NCI-H1092 (cell line): Measurements from ENCODE around the gene CTTNBP2NL.
"Not testable (repeated sequence)": the region's sequence is repeated elsewhere in the genome, so short reads cannot be mapped to it uniquely, and the experiment has no call there.

ENCODE experiments used
- DNase-seq: peaks from one replicate; lab custom pipeline; 2025; lab: John Stamatoyannopoulos, UW

The CTTNBP2NL gene

DNA sequence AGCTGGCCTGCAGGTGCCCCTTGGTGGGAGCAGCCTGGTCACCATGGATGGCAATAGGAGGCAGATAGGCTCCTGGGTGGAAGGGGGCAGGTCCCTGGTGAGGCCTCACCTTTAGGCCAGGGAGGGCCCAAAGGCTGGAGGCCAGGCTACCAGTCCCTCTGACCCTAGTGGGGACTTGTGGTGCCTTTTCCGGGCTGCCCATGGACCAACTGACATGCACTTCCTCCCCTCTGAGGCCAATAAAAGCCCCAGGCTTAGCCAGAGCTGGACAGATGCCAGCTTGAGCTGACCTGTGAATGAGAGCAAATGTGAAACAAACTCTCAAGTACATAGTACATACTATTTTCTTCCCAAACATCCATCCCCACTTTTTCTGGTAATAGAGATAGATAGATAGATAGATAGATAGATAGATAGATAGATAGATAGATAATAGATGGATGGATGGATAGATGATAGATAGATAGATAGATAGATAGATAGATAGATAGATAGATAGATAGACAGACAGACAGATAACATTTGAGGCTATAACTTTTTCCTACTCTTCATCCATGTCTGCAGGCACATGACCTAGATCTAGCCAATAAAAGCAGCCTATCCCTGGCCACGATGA is 9.2 kb upstream of the CTTNBP2NL start:
- no peak for DNase-seq

DNA sequence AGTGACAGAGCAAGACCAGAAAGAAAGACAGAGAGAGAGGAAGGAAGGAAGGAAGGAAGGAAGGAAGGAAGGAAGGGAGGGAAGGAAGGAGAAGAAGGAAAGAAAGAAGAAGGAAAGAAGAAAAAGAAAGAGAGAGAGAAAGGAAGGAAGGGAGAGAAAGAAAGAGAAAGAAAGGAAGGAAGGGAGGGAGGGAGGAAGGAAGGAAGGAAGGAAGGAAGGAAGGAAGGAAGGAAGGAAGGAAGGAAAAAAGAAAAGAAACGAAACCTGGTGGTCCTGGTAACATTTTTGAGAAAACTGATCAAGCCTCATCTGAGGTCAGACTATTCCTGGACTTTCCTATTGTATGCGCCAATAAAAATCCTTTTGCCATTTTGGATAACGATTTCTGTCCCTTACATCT is 8.2 kb upstream of the CTTNBP2NL start:
- no peak for DNase-seq

DNA sequence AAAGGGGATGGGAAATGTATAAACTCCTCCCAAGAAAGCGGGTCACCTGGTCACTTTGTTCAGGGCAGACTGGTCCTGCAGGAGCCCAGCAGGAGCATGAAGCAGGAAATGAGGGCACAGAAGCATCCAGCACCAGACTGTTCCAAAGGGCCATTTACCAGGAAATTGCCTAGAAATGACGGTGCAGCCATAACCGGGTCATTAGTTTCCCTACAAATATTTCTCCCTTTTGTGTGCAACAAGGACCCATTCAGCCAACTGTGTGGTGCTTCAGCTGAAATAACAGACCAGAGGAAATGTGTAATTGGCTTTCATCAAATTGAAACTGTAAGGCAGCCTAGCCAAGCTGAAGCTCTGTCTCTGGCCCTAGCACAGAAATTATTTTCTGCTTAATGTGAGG is 7.6 kb upstream of the CTTNBP2NL start:
- DNase-seq: no peak

DNA sequence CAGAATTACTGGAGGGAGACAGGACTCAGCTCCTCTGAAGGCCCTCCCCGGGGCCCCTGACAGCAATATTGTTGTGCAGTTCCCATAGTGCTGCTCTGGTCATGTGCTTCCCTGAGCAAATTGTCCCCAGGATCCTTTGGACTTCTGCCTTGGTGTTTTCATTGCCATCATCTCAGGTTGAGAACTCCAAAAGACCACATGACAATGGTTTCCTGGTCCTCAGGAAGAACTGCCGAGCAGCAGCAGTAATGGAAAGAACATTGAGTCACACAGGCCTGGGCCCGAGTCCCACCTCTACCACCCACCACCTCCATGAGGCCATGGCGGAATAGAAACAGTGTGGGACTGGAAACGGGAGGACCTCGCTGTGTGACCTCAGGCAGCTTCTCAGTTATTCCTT is 6.3 kb upstream of the CTTNBP2NL start:
- DNase-seq: no peak

DNA sequence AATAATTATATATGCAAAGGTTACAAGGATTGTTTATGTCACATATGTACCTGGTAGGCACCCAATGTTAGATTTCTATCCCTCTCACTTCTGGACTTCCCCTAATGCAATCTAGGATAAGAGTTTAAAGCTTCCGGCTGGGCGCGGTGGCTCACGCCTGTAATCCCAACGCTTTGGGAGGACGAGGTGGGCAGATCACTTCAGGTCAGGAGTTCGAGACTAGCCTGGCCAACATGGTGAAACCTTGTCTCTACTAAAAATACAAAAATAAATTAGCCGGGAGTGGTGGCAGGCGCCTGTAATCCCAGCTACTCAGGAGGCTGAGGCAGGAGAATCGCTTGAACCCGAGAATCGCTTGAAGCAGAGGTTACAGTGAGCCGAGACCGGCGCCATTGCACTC is 5.7 kb upstream of the CTTNBP2NL start:
- not testable (repeated sequence) for DNase-seq

DNA sequence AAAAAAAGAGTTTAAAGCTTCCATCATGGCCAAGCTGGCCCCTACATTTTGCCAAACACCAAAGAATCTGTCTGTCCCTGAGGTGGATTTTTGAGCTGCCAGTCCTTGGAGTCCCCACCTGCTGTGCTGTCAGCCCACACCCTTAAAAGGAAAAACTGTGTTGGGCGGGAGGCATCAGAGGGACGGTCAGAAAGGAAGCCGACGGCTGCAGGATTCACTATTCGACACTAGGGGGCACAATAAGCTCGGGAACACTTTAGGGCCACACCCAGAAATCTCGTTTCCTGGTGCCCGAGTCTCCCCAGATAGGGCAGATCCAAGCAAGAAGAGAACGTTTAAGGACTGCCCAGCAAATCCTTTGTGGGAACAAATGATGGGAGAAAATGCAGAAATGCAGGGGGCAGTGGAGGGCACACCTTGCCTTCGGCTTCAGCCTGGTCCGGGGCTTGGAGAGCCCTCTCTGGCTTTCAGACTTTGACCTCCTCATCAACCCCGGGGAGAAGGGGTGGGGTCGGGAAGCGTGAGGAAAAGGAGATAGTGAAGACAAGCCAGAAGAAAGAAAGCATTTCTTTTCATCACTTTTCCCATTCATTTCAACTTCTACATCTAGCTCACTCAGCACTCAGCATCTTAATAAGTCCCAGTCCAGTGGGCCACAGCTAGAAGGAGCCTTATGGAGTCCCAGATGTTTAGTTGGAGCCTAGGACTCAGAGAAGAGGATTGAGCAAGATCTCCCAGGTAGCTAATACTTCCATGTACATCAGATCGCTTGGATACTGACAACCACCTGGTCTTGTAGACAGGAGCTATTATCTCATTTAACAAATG is 5.0 kb upstream of the CTTNBP2NL start:
- DNase-seq: peak; percentile 90

DNA sequence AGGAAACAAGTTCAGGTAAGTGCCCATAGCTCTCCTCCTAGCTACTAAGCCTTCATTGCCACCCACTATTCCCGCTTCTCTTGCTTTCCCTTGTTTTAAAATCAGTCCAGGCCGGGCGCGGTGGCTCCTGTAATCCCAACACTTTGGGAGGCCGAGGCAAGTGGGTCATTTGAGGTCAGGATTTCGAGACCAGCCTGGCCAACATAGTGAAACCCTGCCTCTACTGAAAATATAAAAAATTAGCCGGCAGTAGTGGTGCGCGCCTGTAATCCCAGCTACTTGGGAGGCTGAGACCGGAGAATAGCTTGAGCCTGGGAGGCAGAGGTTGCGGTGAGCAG is 4.4 kb upstream of the CTTNBP2NL start:
- no peak for DNase-seq

DNA sequence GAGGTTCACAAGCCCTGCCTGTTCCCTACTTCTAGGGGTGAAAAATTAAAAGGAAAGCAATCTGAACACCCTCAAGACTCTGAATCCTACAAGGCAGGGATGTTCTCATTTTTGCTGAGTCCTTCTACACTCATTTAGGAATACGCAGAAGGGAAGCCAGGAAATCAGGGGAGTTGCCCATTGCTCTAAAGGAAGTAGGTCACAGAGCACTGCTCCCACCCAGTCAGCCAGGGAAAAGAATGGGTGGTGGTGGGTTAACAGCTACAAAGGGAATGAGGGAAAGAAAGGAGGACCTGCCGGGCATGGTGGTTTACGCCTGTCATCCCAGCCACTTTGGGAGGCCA is 2.4 kb upstream of the CTTNBP2NL start:
- no peak for DNase-seq

DNA sequence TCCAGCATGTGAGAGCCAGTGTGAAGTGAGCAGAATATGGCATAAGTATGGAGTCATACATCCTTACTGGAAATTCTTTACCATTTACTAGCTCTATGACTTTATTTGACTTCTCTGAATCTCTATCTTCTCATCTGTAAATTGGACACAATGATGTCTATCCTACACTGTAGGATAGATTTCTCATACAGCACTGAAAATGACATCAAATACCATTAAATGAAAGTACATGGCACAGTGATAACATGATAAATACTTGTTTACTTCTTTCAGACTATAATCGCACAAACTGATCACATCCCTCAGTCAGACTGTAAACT is 1.3 kb upstream of the CTTNBP2NL start:
- DNase-seq: no peak

DNA sequence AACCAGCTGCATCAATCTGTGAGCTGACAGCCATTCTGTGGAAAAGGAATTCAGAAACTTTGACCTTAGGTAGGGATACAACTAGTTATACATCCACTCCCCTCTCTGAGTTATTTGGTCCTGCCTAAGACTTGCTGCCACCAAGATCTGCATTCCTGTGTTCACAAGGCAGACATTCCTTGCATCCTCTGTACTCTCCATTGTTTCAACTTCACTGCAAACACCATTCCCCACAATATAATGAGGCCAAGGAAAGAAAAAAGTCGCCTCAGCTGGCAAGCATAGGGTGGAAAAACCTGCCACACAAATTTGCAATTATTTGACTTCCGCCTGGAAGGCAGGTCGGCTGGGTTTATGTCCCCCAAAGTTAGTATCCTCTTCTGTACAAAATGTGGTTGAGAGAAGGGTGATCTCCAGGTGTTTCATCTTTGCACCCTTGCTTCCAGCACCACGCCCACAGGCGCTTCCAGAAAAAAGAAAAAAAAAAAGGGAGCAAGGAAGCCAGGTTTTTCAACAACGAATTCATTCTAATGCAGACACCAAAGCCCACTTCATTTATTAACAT is 676 bp upstream of the CTTNBP2NL start:
- no peak for DNase-seq

DNA sequence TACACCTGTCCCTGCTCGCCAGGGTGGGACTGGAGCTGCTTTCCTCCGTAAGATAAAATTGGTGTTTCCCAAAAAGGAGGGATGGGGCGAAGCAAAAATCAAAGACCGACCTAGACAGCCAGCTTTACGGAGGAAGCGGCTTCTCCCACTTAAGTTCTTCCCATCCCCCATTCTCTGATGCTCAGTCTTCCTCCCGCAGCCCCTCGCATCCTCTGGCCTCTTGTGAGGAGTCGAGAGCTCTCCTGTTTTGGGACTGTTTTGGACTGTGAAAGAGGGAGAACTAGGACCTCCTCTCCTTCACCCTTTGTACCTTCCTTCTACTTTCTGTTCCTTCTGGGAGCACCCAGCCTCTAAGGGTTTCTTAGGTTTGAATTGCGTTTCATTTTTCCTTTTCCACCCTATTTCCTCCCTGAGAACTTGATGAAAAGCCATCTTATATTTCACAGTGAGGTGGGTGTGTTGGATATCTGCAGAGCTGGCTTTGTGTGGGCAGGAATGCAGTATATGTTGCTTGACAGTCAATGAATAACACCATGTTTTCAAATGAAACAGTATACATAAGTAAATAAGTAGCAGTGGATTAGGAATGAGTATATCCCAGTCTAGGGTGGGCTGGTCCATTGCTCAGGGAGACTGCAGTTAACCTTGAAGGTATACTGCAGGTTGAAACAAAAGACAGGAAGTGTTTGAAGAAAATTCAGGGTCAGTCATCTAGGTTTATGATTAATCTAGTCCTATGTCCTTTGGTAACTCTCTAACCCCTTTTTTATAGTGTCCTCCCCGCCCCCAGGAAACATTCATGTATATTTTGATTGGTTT is 848 bp downstream of the CTTNBP2NL start:
- DNase-seq: no peak

DNA sequence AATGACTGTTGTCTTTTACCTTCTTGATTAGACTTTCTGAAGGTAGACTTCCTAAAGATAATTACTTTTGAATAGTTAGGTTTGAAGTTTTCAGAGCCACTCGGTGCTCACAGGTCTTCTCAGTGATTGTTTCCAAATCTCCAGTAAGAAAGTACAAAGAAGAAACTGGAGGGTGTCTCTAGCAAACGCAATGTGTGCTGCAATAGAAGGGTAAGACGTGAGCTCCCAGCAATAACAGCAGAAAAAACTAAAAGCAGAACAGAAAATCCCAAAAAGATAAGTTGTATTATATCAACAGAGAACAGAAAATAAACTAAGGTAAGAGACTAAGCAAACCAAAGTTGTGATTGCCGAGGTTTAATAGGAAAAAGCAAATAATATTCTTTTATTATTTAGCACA is 1.8 kb downstream of the CTTNBP2NL start:
- no peak for DNase-seq

DNA sequence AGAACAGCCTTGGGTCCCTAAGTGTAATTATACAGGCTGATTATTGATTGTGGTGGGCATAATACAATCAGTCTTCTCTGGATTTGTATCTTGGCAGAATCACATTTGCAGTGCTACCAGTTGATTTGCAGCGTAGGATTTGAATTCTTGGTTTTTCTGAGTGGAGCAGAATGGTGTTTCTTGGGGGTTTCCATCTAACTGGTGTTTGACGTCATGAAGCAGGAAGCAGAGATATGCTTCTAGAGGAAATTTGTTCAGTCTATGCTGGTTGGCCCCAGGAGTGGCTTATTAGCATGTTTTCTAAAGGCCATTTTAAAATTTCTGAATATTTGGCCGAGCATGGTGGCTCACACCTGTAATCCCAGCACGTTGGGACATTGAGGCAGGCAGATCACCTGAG is 3.4 kb downstream of the CTTNBP2NL start:
- DNase-seq: no peak

DNA sequence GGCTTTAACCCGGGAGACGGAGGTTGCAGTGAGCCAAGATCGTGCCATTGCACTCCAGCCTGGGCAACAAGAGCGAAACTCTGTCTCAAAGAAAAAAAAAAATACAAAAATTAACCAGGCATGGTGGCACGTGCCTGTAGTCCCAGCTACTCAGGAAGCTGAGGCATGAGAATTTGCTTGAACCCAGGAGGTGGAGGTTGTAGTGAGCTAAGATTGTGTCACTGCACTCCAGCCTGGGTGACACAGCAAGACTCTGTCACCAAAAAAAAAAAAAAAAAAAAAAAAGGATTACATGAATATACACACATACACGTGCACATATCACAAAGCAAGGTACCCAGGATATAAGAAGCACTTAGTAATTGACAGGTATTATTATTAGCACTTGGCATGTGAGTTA is 4.7 kb downstream of the CTTNBP2NL start:
- DNase-seq: not testable (repeated sequence)

DNA sequence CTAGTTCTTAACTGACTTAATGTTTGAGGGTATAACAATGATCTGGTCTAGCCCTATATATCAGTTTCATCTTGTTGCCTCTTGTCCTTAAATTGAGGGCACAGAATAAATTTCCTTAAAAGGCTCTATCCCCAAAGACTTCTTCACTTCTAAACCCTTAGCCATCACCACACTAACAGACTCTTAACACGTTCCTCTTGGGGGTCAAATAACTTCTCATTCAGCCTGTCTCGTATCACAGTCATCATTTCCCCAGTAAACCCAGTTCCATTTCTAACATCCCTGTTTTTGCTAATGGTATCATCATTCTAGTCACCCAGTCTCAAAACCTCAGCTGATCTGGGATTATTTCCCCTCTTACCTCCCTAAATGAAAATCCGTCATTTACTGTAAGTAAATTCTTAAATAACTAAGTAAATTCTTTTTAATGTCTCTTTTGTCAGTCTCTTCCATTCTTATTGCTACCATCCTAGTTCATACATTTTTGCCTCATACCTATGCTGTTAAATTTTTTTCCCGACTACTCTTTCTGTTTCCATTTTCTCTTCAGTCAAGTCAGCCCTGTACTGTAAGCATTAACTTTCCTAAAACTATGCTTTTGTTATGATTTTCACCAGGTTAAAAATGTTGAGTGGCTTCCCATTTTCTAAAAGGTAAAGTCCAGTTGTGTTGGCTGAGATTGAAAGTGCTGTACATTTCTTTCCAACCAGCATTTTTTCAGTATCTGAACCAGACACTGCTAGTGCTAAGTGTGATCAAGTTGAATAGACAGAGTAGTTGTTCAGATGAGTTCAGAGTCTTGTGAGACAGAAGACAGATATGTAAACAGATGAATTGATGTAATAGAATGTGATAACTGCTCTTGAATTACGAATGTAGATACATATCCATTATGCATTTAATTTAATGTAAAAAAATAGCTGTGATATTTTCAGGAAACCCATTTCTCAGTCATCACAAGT is 6.9 kb downstream of the CTTNBP2NL start:
- DNase-seq: no peak

DNA sequence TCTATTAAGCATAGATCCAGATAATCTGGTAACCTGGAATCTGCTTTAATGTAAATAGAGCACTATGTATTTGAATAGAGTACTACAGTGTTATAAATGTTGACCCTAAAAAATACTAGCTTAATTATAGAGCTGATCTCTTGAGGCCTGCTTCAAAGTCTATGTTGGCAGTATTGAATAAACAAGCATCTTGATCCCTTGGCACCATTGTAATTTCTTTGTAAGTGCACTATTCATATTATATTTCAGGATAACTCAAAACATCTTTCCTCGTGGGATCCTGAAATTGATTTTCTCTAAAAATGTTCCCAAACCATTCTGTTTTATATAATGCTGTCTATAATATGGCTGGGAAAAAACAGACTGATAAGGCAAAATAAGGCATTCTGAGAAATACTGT is 10.8 kb downstream of the CTTNBP2NL start:
- DNase-seq: no peak

DNA sequence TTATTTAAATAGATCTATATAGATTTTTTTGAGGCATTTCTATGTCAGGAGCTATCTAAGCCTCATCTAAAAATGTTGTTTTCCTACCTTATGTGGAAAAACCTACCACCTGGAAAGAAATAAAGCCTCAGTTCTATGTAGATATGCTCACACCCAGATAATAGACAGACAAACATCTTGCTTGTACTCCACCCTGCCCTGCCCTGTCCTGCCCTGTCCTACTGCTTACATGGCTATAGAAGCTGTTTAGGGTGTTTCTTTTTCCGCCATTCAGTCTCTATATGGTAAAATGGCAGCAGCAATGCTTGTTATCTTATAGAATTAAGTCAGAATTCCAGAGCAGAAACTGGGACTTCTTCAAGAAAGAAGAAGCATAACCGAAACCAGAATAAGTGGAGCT is 13.4 kb downstream of the CTTNBP2NL start:
- no peak for DNase-seq

DNA sequence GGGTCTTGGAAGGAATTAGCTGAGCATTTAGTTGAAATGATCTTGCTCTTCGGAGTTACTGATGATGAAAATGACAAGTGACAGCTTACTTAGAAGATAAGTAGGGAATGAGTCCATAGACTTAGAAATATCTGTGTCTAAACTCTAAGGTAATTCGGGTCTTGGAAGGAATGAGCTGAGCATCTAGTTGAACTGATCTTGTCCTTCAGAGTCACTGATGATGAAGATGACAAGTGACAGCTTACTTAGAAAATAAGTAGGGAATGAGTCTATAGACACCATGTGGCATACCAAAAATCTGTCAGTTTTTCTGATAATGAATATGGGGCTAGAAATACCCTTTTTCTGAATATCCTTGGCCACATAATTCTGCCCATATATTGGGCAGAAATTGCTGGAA is 14.7 kb downstream of the CTTNBP2NL start:
- no peak for DNase-seq

DNA sequence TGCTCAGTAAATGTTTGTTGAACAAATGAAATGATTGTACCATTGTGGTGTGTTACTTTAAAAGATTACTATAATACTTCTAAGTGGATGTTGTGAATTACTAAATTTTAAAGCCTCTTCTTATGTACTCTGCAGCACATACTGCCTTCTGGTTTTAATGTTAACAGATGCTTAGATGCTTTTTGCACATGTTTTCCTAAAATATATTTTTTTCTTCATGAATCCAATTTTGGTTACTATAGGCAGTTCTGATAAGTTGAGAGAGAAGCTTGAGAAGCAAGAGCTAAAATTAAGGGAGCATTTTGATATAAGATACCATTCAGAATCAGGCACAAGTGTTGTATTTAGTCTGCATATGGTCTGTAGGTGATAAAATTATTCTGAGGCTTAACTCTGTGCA is 21.3 kb downstream of the CTTNBP2NL start:
- no peak for DNase-seq

DNA sequence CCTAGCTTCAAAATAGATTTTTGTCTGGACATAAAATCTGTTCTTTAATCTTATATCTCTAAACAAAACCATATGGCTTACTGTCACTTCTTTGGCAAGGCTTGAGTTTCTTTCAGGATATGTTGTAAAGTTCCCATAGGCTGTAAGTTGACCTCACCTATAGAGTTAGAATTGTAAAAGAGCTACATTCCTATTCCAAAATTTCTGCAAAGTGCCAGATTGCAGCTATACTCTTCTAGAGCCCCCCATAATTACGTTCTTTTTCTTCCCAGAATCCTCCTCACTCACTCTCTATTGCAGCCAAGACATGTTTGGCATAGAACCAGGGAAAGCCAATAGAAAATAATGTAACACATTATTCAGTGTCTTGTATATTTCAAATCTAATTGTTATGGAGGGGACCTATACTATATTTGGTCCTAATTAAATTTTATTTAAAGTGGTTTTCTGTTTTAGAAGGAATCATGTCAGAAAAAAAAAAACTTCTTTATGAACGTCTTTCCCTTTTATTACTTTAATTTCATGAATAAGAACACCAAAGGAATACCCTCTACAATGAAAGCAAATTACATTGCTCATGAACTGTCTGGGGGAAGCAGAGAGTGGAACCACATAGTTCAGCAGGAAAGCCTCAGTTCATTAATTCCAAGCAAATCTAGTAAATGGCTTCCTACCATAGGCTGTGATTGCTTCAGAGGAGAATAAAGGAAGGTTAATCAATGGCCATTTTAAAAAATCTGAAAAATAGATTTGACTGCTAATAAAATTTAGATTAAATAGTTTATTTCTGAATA is 22.3 kb downstream of the CTTNBP2NL start:
- no peak for DNase-seq

DNA sequence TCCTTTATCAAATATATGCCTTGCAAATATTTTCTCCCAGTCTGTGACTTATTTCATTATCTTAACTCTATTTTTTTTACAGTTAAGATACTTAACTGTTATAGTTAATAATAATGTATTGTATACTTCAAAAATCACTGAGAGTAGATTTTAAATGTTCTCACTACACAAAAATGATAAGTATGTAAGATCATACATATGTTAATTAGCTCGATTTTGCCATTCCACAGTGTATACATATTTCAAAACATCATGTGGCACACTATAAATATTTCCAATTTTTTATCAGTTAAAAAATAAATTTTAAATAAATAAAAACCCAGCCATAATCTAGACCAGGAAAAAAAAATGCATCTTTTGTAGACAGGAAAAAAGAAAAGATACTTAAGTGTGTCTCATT is 27.2 kb downstream of the CTTNBP2NL start:
- DNase-seq: no peak
